Duodenal mucosa (tissue), 2 donors: Measurements from ENCODE around the gene COL2A1.
A peak's percentile ranks its signal among the peaks of the same experiment; 100 is the strongest.

Experiments used
- H3K27ac ChIP-seq: one replicate; pipeline ENCODE4 v1.7.0; 2013; ENCODE audit warnings: low read depth, low read length
- H3K27me3 ChIP-seq, 2 donors: one replicate each; pipeline ENCODE4 v1.7.0; 2013; ENCODE audit warnings: low read length in 2 of 2, control low read depth in 1 of 2; ENCODE audit not compliant: insufficient read depth in 2 of 2, control insufficient read depth in 1 of 2
- H3K36me3 ChIP-seq, 2 donors: one replicate each; pipeline ENCODE4 v1.7.0; 2013; ENCODE audit warnings: low read length in 2 of 2, control low read depth in 1 of 2; ENCODE audit not compliant: insufficient read depth in 2 of 2, control insufficient read depth in 1 of 2
- H3K4me1 ChIP-seq, 2 donors: one replicate each; pipeline ENCODE4 v1.7.0; 2013; ENCODE audit warnings: low read length in 2 of 2, control low read depth in 1 of 2; ENCODE audit not compliant: insufficient read depth in 2 of 2, control insufficient read depth in 1 of 2
- H3K4me3 ChIP-seq, 2 donors: one replicate each; pipeline ENCODE4 v1.7.0; 2013; ENCODE audit warnings: low read length in 2 of 2, low read depth in 1 of 2
- H3K9ac ChIP-seq, 2 donors: one replicate each; pipeline ENCODE4 v1.7.0; 2013; ENCODE audit warnings: low read length in 2 of 2, low read depth in 1 of 2
- H3K9me3 ChIP-seq, 2 donors: one replicate each; pipeline ENCODE4 v1.7.0; 2013; ENCODE audit warnings: low read length in 2 of 2, control low read depth in 1 of 2; ENCODE audit not compliant: control insufficient read depth in 1 of 2

COL2A1 gene

GRCh38 chr12:48003226-48004052 is 837 bp downstream of the COL2A1 start:
- Histone ChIP-seq H3K27ac (no peak overlapping the region), H3K9me3 (no peaks in the 10 kb centered on the region), H3K36me3 (no peaks in the 10 kb centered on the region), H3K4me3 (peak overlapping the region; percentile 32 to 54), H3K9ac (no peak overlapping the region), H3K27me3 (peaks cover 68 to 84% of the 10 kb centered on the region in 2 donors), H3K4me1 (peaks cover 33 to 41% of the 10 kb centered on the region in 2 donors)

GRCh38 chr12:48002773-48003218 is 1.5 kb downstream of the COL2A1 start:
- Histone ChIP-seq H3K9me3 (no peaks in the 10 kb centered on the region), H3K4me3 (no peak overlapping the region), H3K36me3 (no peaks in the 10 kb centered on the region), H3K27ac (no peak overlapping the region), H3K4me1 (peaks cover 33 to 41% of the 10 kb centered on the region in 2 donors), H3K9ac (no peak overlapping the region), H3K27me3 (peaks cover 65 to 85% of the 10 kb centered on the region in 2 donors)

DNA sequence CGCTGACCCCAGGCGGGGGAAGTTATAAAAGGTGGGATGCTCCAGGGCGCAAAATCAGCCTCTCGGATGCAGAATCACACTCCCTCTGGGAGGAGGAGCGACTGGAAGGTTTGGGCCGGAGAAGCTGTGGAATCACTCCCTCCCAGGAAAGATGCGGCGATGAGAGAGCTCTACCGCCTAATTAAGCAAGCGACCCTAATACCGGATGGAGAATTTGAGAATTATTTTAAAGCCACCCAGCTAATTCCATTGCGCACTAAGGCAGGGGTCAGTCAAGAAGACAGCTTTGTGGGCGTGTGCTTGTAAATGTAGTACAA is 1.9 kb downstream of the COL2A1 start:
- Histone ChIP-seq H3K4me1 (peaks cover 33 to 41% of the 10 kb centered on the region in 2 donors), H3K27ac (no peak overlapping the region), H3K27me3 (peaks cover 62 to 88% of the 10 kb centered on the region in 2 donors), H3K9ac (no peak overlapping the region), H3K9me3 (no peaks in the 10 kb centered on the region), H3K4me3 (peak overlapping the region in 1 of 2 donors; percentile 73), H3K36me3 (no peaks in the 10 kb centered on the region)

- peak overlapping the region; percentile 61 to 73 for H3K4me3 ChIP-seq
- no peak overlapping the region for H3K9ac ChIP-seq
- H3K9me3 ChIP-seq: no peaks in the 10 kb centered on the region
- H3K27me3 ChIP-seq: peaks cover 61 to 84% of the 10 kb centered on the region in 2 donors
- H3K27ac ChIP-seq: no peak overlapping the region
- H3K36me3 ChIP-seq: no peaks in the 10 kb centered on the region
- peaks cover 33 to 41% of the 10 kb centered on the region in 2 donors for H3K4me1 ChIP-seq
These were observed 2.5 kb downstream of the COL2A1 start for GRCh38 chr12:48001505-48002413.

DNA sequence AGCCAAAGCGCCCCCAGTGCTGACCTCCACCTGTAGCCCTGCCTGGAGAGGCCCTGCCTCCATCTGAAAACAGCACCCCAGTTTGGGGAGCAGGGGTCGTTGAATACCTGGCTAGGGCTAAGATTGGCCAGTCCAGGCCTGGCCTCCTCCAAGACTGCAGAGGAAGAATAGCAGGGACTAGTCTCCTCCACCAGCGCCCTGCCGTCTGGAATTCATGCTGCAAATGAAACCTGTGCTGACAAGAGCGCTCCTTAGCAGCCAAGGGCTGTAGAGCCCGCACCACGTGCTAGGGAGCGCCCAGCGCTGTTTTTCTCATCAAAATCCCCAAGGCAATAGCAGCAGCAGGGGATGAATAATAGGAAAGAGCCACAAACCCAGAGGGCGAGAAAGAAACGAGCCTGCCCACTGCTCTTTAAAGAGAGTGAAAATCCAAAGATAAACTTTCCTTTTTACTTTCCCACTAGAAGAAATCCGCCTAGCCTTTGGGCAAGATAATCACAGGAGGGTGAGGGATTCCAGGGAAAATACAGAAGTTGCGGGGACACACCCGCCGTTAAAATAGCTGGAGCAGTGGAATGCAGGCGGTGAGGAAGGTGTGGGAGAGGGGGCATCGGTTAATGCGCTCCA is 3.3 kb downstream of the COL2A1 start:
- Histone ChIP-seq H3K9ac (no peak overlapping the region), H3K36me3 (no peaks in the 10 kb centered on the region), H3K4me1 (peaks cover 33 to 41% of the 10 kb centered on the region in 2 donors), H3K9me3 (no peaks in the 10 kb centered on the region), H3K4me3 (peak overlapping the region; percentile 61 to 73), H3K27me3 (peaks cover 57 to 78% of the 10 kb centered on the region in 2 donors), H3K27ac (no peak overlapping the region)

DNA sequence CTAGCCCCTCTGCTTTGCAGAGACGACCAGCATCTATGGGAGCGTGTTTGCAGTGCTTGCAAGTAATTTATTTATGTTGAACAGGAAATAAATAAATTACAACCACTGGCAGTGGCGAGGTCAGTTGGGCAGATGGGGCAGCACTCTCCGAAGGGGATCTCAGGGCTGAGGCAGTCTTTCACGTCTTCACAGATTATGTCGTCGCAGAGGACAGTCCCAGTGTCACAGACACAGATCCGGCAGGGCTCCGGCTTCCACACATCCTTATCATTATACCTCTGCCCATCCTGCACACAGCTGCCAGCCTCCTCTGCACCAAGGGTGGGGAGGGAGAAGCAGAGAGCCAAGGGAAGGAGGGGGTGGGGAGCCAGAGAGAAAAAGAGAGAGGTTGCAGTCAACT is 4.5 kb downstream of the COL2A1 start:
- Histone ChIP-seq H3K36me3 (no peaks in the 10 kb centered on the region), H3K4me1 (peaks cover 33 to 39% of the 10 kb centered on the region in 2 donors), H3K4me3 (no peak overlapping the region), H3K27me3 (peaks cover 45 to 69% of the 10 kb centered on the region in 2 donors), H3K9ac (no peak overlapping the region), H3K27ac (no peak overlapping the region), H3K9me3 (no peaks in the 10 kb centered on the region)

GRCh38 chr12:47997321-47997720 is 7.0 kb downstream of the COL2A1 start:
- peaks cover 21 to 55% of the 10 kb centered on the region in 2 donors for H3K27me3 ChIP-seq
- no peak overlapping the region for H3K4me3 ChIP-seq
- no peaks in the 10 kb centered on the region for H3K9me3 ChIP-seq
- no peak overlapping the region for H3K9ac ChIP-seq
- peaks cover 16% of the 10 kb centered on the region in 2 donors for H3K4me1 ChIP-seq
- H3K27ac ChIP-seq: no peak overlapping the region
- H3K36me3 ChIP-seq: no peaks in the 10 kb centered on the region

GRCh38 chr12:47995981-47996401 is 8.3 kb downstream of the COL2A1 start:
- Histone ChIP-seq H3K27me3 (peaks cover 10 to 41% of the 10 kb centered on the region in 2 donors), H3K4me1 (peaks cover 3% of the 10 kb centered on the region in 2 donors), H3K36me3 (no peaks in the 10 kb centered on the region), H3K4me3 (no peak overlapping the region), H3K27ac (no peak overlapping the region), H3K9me3 (no peaks in the 10 kb centered on the region), H3K9ac (no peak overlapping the region)

DNA sequence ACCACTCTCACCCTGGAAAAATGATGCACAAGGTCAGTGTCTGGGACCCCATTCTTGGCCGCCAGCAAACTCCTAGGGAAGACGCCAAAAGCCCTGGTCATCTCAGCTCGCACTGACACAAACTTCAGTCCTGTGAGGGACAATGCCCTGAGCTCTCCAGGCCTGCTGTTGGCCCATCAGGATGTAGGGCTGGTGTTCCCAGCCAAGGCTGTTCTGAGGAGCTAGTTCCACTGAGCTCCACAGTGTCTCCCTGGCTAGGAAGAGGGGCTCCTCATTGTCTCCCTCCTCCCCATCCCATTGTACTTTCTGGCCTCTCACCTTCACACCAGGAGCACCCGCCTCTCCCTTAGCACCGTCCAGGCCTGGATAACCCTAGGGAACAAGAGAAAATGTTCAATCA is 10.8 kb downstream of the COL2A1 start:
- Histone ChIP-seq H3K4me1 (no peaks in the 10 kb centered on the region), H3K27ac (no peak overlapping the region), H3K9me3 (no peaks in the 10 kb centered on the region), H3K4me3 (no peak overlapping the region), H3K27me3 (peaks cover 0 to 18% of the 10 kb centered on the region in 2 donors), H3K9ac (no peak overlapping the region), H3K36me3 (no peaks in the 10 kb centered on the region)
